NCI-H2227 treated with DMSO at 0.1 percent for 48 hours (cell line): Measurements from ENCODE around the gene COPS4.

ENCODE experiments used
- DNase-seq: peaks from one replicate; lab custom pipeline; 2025; lab: John Stamatoyannopoulos, UW

The COPS4 gene

GRCh38 chr4:83124111-83124780 is 89.3 kb downstream of the COPS4 start:
- DNase-seq = no peak
